HEK293 (cell line): ENCODE data around the gene WDR35.

Source experiments
- MYNN ChIP-seq: fragments of 450-650 bp; formaldehyde crosslinking; IDR thresholded peaks from 2 replicates; pipeline ENCODE4 v1.5.1; 2016; ENCODE audit warnings: missing biosample characterization, missing genetic modification characterization, borderline replicate concordance
- MZF1 ChIP-seq: fragments of 450-650 bp; formaldehyde crosslinking; IDR thresholded peaks from 2 replicates; pipeline ENCODE4 v1.5.1; 2017; ENCODE audit warnings: missing biosample characterization, missing genetic modification characterization, borderline replicate concordance
- OVOL3 ChIP-seq: fragments of 450-650 bp; formaldehyde crosslinking; IDR thresholded peaks from 2 replicates; pipeline ENCODE4 v1.5.1; 2016; ENCODE audit warnings: missing biosample characterization, missing genetic modification characterization
- SP2 ChIP-seq: fragments of 450-650 bp; formaldehyde crosslinking; IDR thresholded peaks from 2 replicates; pipeline ENCODE4 v1.5.1; 2016; ENCODE audit warnings: missing biosample characterization, missing genetic modification characterization
- ZNF146 ChIP-seq: fragments of 450-650 bp; formaldehyde crosslinking; IDR thresholded peaks from 2 replicates; pipeline ENCODE4 v1.5.1; 2016; ENCODE audit warnings: missing biosample characterization, missing genetic modification characterization
- ZNF169 ChIP-seq: fragments of 450-650 bp; formaldehyde crosslinking; IDR thresholded peaks from 2 replicates; pipeline ENCODE4 v1.5.1; 2016; ENCODE audit warnings: missing biosample characterization, missing genetic modification characterization
- ZNF341 ChIP-seq: fragments of 450-650 bp; formaldehyde crosslinking; IDR thresholded peaks from 2 replicates; pipeline ENCODE4; 2016; ENCODE audit warnings: low read depth, missing biosample characterization, missing genetic modification characterization
- ZNF510 ChIP-seq: fragments of 450-650 bp; formaldehyde crosslinking; IDR thresholded peaks from 2 replicates; pipeline ENCODE4 v1.5.1; 2018; ENCODE audit warnings: mild to moderate bottlenecking, missing genetic modification characterization, missing biosample characterization; ENCODE audit not compliant: insufficient replicate concordance
- ZNF629 ChIP-seq: fragments of 450-650 bp; formaldehyde crosslinking; IDR thresholded peaks from 2 replicates; pipeline ENCODE4 v1.5.1; 2017; ENCODE audit warnings: missing biosample characterization, missing genetic modification characterization
- TF ChIP-seq, protein P1 (sequence below): fragments of 450-650 bp; formaldehyde crosslinking; IDR thresholded peaks from 2 replicates; pipeline ENCODE4 v1.5.1; 2016; ENCODE audit warnings: missing biosample characterization, missing genetic modification characterization
- TF ChIP-seq, protein P2 (sequence below): fragments of 450-650 bp; formaldehyde crosslinking; IDR thresholded peaks from 2 replicates; pipeline ENCODE4 v1.5.1; 2016; ENCODE audit warnings: missing biosample characterization, missing genetic modification characterization
- TF ChIP-seq, protein P3 (sequence below): fragments of 450-650 bp; formaldehyde crosslinking; IDR thresholded peaks from 2 replicates; pipeline ENCODE4 v1.5.1; 2016; ENCODE audit warnings: missing biosample characterization, missing genetic modification characterization
- TF ChIP-seq, protein P4 (sequence below): fragments of 450-650 bp; formaldehyde crosslinking; IDR thresholded peaks from 2 replicates; pipeline ENCODE4 v1.5.1; 2017; ENCODE audit warnings: missing biosample characterization, missing genetic modification characterization
- TF ChIP-seq, protein P5 (sequence below): fragments of 450-650 bp; formaldehyde crosslinking; IDR thresholded peaks from 2 replicates; pipeline ENCODE4 v1.5.1; 2016; ENCODE audit warnings: missing biosample characterization, missing genetic modification characterization

DNA sequence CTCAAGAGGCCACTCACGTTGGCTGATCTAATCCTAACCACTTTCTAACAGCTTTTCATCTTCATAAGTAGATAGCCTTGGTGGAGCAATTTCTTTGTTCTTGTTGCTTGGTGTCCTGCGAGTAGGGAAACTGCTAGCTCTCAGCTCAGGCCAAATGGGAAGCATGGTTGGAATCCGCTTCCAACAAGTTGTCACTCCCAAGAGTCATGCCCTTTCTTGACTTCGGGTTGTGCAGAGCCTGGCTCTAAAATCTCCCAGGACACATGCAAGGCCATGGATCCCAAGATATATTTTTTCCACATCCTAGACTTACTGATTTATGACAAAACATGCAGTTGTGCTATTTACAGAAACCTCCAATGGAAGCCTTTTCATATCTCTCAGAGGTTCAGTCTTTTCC is 29.8 kb upstream of the WDR35 start:
- TF ChIP-seq, protein P1, sequence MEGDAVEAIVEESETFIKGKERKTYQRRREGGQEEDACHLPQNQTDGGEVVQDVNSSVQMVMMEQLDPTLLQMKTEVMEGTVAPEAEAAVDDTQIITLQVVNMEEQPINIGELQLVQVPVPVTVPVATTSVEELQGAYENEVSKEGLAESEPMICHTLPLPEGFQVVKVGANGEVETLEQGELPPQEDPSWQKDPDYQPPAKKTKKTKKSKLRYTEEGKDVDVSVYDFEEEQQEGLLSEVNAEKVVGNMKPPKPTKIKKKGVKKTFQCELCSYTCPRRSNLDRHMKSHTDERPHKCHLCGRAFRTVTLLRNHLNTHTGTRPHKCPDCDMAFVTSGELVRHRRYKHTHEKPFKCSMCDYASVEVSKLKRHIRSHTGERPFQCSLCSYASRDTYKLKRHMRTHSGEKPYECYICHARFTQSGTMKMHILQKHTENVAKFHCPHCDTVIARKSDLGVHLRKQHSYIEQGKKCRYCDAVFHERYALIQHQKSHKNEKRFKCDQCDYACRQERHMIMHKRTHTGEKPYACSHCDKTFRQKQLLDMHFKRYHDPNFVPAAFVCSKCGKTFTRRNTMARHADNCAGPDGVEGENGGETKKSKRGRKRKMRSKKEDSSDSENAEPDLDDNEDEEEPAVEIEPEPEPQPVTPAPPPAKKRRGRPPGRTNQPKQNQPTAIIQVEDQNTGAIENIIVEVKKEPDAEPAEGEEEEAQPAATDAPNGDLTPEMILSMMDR (tag by site-specific recombination): no peak
- no peak for TF ChIP-seq MZF1 (tag by site-specific recombination)
- TF ChIP-seq, protein P2, sequence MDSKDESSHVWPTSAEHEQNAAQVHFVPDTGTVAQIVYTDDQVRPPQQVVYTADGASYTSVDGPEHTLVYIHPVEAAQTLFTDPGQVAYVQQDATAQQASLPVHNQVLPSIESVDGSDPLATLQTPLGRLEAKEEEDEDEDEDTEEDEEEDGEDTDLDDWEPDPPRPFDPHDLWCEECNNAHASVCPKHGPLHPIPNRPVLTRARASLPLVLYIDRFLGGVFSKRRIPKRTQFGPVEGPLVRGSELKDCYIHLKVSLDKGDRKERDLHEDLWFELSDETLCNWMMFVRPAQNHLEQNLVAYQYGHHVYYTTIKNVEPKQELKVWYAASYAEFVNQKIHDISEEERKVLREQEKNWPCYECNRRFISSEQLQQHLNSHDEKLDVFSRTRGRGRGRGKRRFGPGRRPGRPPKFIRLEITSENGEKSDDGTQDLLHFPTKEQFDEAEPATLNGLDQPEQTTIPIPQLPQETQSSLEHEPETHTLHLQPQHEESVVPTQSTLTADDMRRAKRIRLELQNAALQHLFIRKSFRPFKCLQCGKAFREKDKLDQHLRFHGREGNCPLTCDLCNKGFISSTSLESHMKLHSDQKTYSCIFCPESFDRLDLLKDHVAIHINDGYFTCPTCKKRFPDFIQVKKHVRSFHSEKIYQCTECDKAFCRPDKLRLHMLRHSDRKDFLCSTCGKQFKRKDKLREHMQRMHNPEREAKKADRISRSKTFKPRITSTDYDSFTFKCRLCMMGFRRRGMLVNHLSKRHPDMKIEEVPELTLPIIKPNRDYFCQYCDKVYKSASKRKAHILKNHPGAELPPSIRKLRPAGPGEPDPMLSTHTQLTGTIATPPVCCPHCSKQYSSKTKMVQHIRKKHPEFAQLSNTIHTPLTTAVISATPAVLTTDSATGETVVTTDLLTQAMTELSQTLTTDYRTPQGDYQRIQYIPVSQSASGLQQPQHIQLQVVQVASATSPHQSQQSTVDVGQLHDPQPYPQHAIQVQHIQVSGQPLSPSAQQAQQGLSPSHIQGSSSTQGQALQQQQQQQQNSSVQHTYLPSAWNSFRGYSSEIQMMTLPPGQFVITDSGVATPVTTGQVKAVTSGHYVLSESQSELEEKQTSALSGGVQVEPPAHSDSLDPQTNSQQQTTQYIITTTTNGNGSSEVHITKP (tag by site-specific recombination): no peak
- TF ChIP-seq, protein P3, sequence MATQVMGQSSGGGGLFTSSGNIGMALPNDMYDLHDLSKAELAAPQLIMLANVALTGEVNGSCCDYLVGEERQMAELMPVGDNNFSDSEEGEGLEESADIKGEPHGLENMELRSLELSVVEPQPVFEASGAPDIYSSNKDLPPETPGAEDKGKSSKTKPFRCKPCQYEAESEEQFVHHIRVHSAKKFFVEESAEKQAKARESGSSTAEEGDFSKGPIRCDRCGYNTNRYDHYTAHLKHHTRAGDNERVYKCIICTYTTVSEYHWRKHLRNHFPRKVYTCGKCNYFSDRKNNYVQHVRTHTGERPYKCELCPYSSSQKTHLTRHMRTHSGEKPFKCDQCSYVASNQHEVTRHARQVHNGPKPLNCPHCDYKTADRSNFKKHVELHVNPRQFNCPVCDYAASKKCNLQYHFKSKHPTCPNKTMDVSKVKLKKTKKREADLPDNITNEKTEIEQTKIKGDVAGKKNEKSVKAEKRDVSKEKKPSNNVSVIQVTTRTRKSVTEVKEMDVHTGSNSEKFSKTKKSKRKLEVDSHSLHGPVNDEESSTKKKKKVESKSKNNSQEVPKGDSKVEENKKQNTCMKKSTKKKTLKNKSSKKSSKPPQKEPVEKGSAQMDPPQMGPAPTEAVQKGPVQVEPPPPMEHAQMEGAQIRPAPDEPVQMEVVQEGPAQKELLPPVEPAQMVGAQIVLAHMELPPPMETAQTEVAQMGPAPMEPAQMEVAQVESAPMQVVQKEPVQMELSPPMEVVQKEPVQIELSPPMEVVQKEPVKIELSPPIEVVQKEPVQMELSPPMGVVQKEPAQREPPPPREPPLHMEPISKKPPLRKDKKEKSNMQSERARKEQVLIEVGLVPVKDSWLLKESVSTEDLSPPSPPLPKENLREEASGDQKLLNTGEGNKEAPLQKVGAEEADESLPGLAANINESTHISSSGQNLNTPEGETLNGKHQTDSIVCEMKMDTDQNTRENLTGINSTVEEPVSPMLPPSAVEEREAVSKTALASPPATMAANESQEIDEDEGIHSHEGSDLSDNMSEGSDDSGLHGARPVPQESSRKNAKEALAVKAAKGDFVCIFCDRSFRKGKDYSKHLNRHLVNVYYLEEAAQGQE (tag by site-specific recombination): no peak
- no peak for TF ChIP-seq SP2
- no peak for TF ChIP-seq ZNF169 (tag by site-specific recombination)
- TF ChIP-seq, protein P4, sequence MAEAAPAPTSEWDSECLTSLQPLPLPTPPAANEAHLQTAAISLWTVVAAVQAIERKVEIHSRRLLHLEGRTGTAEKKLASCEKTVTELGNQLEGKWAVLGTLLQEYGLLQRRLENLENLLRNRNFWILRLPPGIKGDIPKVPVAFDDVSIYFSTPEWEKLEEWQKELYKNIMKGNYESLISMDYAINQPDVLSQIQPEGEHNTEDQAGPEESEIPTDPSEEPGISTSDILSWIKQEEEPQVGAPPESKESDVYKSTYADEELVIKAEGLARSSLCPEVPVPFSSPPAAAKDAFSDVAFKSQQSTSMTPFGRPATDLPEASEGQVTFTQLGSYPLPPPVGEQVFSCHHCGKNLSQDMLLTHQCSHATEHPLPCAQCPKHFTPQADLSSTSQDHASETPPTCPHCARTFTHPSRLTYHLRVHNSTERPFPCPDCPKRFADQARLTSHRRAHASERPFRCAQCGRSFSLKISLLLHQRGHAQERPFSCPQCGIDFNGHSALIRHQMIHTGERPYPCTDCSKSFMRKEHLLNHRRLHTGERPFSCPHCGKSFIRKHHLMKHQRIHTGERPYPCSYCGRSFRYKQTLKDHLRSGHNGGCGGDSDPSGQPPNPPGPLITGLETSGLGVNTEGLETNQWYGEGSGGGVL (tag by site-specific recombination): no peak
- TF ChIP-seq MYNN (tag by site-specific recombination): no peak
- TF ChIP-seq, protein P5, sequence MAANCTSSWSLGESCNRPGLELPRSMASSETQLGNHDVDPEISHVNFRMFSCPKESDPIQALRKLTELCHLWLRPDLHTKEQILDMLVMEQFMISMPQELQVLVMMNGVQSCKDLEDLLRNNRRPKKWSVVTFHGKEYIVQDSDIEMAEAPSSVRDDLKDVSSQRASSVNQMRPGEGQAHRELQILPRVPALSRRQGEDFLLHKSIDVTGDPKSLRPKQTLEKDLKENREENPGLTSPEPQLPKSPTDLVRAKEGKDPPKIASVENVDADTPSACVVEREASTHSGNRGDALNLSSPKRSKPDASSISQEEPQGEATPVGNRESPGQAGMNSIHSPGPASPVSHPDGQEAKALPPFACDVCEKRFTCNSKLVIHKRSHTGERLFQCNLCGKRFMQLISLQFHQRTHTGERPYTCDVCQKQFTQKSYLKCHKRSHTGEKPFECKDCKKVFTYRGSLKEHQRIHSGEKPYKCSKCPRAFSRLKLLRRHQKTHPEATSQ: no peak
- TF ChIP-seq ZNF146: no peak
- no peak for TF ChIP-seq ZNF510 (tag by site-specific recombination)
- TF ChIP-seq ZNF629 (tag by site-specific recombination): no peak
- no peak for TF ChIP-seq ZNF341 (tag by site-specific recombination)
- TF ChIP-seq OVOL3 (tag by site-specific recombination): no peak
